H1 (cell line): ENCODE measurements around the gene IFI30.

Experiments
- CTCF ChIP-seq, 3 experiments: IDR thresholded peaks; 1 replicate in 2 of 3; 2 replicates in 1 of 3; pipeline versions ENCODE4 v1.5.1 to v1.6.1; 2011; ENCODE audit warnings: low read length in 3 of 3, mild to moderate bottlenecking in 3 of 3, inconsistent platforms in 2 of 3, low read depth in 1 of 3, moderate library complexity in 1 of 3; ENCODE audit not compliant: insufficient read depth in 1 of 3; ENCODE audit errors: control extremely low read depth in 1 of 3
- EZH2 ChIP-seq: fragments of 200-600 bp; sonication (generic); IDR thresholded peaks from 2 replicates; pipeline ENCODE4 v1.7.1; 2012; ENCODE audit warnings: low read depth, mild to moderate bottlenecking, moderate library complexity, low read length, inconsistent platforms; ENCODE audit not compliant: severe bottlenecking
- POLR2A ChIP-seq, 2 experiments: IDR thresholded peaks; 1 replicate in 1 of 2; 2 replicates in 1 of 2; pipeline ENCODE4 v1.6.1; 2011; ENCODE audit warnings: low read depth in 2 of 2, low read length in 2 of 2, mild to moderate bottlenecking in 2 of 2; ENCODE audit errors: control extremely low read depth in 1 of 2
- TCF12 ChIP-seq: IDR thresholded peaks from 2 replicates; pipeline ENCODE4 v1.6.1; 2011; ENCODE audit warnings: low read depth, mild to moderate bottlenecking, low read length
- ZNF274 ChIP-seq: IDR thresholded peaks from 2 replicates; pipeline ENCODE4 v1.7.0; 2012; ENCODE audit warnings: low read length, borderline replicate concordance; ENCODE audit errors: extremely low read depth

GRCh38 chr19:18173054-18173571, 500 bp upstream of the IFI30 start:
- TF ChIP-seq EZH2 (no peak), POLR2A (IDR thresholded peaks at IDR 0.05; ENCODE audit: control extremely low read depth in 1 of 2, low read depth in 2 of 2, low read length in 2 of 2) (no peak), ZNF274 (no peak), CTCF (IDR thresholded peaks at IDR 0.05; ENCODE audit: control extremely low read depth in 1 of 3, insufficient read depth in 1 of 3, low read depth in 1 of 3, low read length in 3 of 3) (no peak), TCF12 (no peak)
